GM12878 (cell line): ENCODE data around the gene GANAB. TPM values are rescaled to one million over a fixed set of nuclear protein-coding genes. Genes with fewer than 3 reads are reported as not detected.

ENCODE experiments used
- ATAC-seq: fragments of 200-7000 bp; cut with Tn5 transposase; 3 replicates; pipeline ENCODE4 v1.9.1; 2020; ENCODE audit warnings: mild to moderate bottlenecking, moderate library complexity
- BruUV-seq: library from RNA; stranded (reverse); fragments of 400-500 nt; replicated peaks from 2 replicates; lab custom pipeline; 2021; lab: Mats Ljungman, UMichigan
- CTCF ChIA-PET: fragments of 300-600 bp; sonication (Branson Sonifier 250); formaldehyde crosslinking; extraction: SDS; loops from one replicate; lab custom pipeline; 2021; ENCODE audit warnings: inconsistent platforms; lab: Yijun Ruan, JAX
- POLR2A ChIA-PET: fragments of 350-600 bp; formaldehyde crosslinking; extraction: SDS; loops from one replicate; lab custom pipeline; 2021; ENCODE audit warnings: inconsistent platforms; lab: Charles Lee
- RAD21 ChIA-PET: fragments of 300-600 bp; sonication (Branson Sonifier 250); formaldehyde crosslinking; loops from one replicate; lab custom pipeline; 2023; ENCODE audit warnings: antibody characterized with exemption; ENCODE audit not compliant: unreplicated experiment; lab: Charles Lee
- SMC1A ChIA-PET: fragments of 300-600 bp; sonication (Branson Sonifier 250); formaldehyde crosslinking; loops from one replicate; lab custom pipeline; 2023; ENCODE audit not compliant: unreplicated experiment, uncharacterized antibody; lab: Charles Lee
- DNase-seq: peaks from one replicate; pipeline ENCODE4 v3.0.0-alpha.2; 2011; ENCODE audit warnings: low read depth, low spot score
- FAIRE-seq: peaks from 3 replicates; lab custom pipeline; 2011; peaks lifted over from hg19 to GRCh38; lab: Jason Lieb, UNC
- H2AFZ ChIP-seq: 2 replicates; pipeline ENCODE4 v1.6.0; 2011; ENCODE audit warnings: low read depth, low read length, control low read depth; ENCODE audit not compliant: control insufficient read depth
- H3K27ac ChIP-seq: 2 replicates; pipeline ENCODE4 v1.5.1; 2011; ENCODE audit warnings: control low read depth; ENCODE audit not compliant: control insufficient read depth, insufficient read depth
- H3K27me3 ChIP-seq, 2 experiments: replicated peaks in 1 of 2; 2 replicates each; pipeline versions ENCODE4 v1.6.0 to v1.6.1; 2011; ENCODE audit warnings: low read length in 1 of 2; ENCODE audit not compliant: control insufficient read depth in 2 of 2, insufficient read depth in 2 of 2
- H3K36me3 ChIP-seq, 2 experiments: 2 replicates each; pipeline ENCODE4 v1.5.1; 2011; ENCODE audit warnings: low read length in 1 of 2; ENCODE audit not compliant: control insufficient read depth in 2 of 2, insufficient read depth in 2 of 2
- H3K4me1 ChIP-seq: 2 replicates; pipeline ENCODE4 v1.6.1; 2011; ENCODE audit warnings: mild to moderate bottlenecking, low read length, moderate library complexity, mixed read lengths; ENCODE audit not compliant: control insufficient read depth, insufficient read depth
- H3K4me2 ChIP-seq: 2 replicates; pipeline ENCODE4 v1.6.0; 2011; ENCODE audit warnings: control low read depth; ENCODE audit not compliant: control insufficient read depth, insufficient read depth
- H3K4me3 ChIP-seq: fragments of 200-600 bp; sonication (generic); 2 replicates; pipeline ENCODE4 v1.5.1; 2016
- H3K79me2 ChIP-seq: 2 replicates; pipeline ENCODE4 v1.6.0; 2011; ENCODE audit warnings: low read length; ENCODE audit not compliant: control insufficient read depth, insufficient read depth
- H3K9ac ChIP-seq: 2 replicates; pipeline ENCODE4 v1.8.0; 2011; ENCODE audit warnings: low read length, control low read depth, mixed read lengths; ENCODE audit not compliant: control insufficient read depth, insufficient read depth
- H3K9me3 ChIP-seq: replicated peaks from 3 replicates; pipeline ENCODE4 v1.5.1; 2011; ENCODE audit warnings: mild to moderate bottlenecking, low read length; ENCODE audit not compliant: control insufficient read depth, insufficient read depth
- H4K20me1 ChIP-seq: 2 replicates; pipeline ENCODE4 v1.6.0; 2011; ENCODE audit not compliant: control insufficient read depth, insufficient read depth
- CHD1 ChIP-seq: IDR thresholded peaks from 2 replicates; pipeline ENCODE4 v1.6.1; 2012; ENCODE audit warnings: low read depth, low read length, improper control_type of control experiment
- EGR1 ChIP-seq, 2 experiments: IDR thresholded peaks; 1 replicate in 1 of 2; 2 replicates in 1 of 2; pipeline ENCODE4 v1.6.1; 2011 to 2012; ENCODE audit warnings: low read depth in 2 of 2, low read length in 2 of 2, borderline replicate concordance in 1 of 2, mild to moderate bottlenecking in 1 of 2, moderate library complexity in 1 of 2
- EP300 ChIP-seq, 2 experiments: fragments of 150-350 bp in 1 of 2; IDR thresholded peaks; 2 replicates each; pipeline ENCODE4 v1.6.1; 2011 to 2012; ENCODE audit warnings: low read depth in 2 of 2, low read length in 2 of 2, borderline replicate concordance in 1 of 2, improper control_type of control experiment in 1 of 2, inconsistent platforms in 1 of 2; ENCODE audit not compliant: control insufficient read depth in 1 of 2
- FOS ChIP-seq: IDR thresholded peaks from 3 replicates; pipeline ENCODE4 v1.6.1; 2011; ENCODE audit warnings: borderline replicate concordance; ENCODE audit not compliant: insufficient read length; ENCODE audit errors: extremely low read depth
- IRF4 ChIP-seq: IDR thresholded peaks from 2 replicates; pipeline ENCODE4 v1.6.1; 2011; ENCODE audit warnings: low read depth, low read length
- KAT2A ChIP-seq: conservative IDR thresholded peaks from 2 replicates; pipeline ENCODE4 v1.6.1; 2011; ENCODE audit warnings: low read depth, low read length; ENCODE audit not compliant: control insufficient read depth
- MTA3 ChIP-seq: IDR thresholded peaks from 2 replicates; pipeline ENCODE4 v1.6.1; 2012; ENCODE audit warnings: low read length, inconsistent platforms, borderline replicate concordance
- NFYA ChIP-seq: IDR thresholded peaks from 2 replicates; pipeline ENCODE4 v1.6.1; 2011; ENCODE audit warnings: low read depth, mild to moderate bottlenecking, low read length, improper control_type of control experiment, borderline replicate concordance
- RAD51 ChIP-seq: fragments of 450-650 bp; IDR thresholded peaks from 2 replicates; pipeline ENCODE4 v1.6.1; 2016; ENCODE audit warnings: moderate library complexity, mild to moderate bottlenecking, inconsistent platforms
- RUNX3 ChIP-seq: IDR thresholded peaks from 2 replicates; pipeline ENCODE4 v1.6.1; 2012; ENCODE audit warnings: low read length, inconsistent platforms
- SMAD5 ChIP-seq: IDR thresholded peaks from 2 replicates; pipeline ENCODE4 v1.6.1; 2016; ENCODE audit warnings: antibody characterized with exemption, low read depth
- SP1 ChIP-seq: IDR thresholded peaks from one replicate; pipeline ENCODE4 v1.6.1; 2011; ENCODE audit warnings: low read depth, low read length
- STAT3 ChIP-seq: IDR thresholded peaks from 2 replicates; pipeline ENCODE4 v1.6.1; 2011; ENCODE audit warnings: low read depth, low read length, improper control_type of control experiment
- YY1 ChIP-seq: IDR thresholded peaks from 2 replicates; pipeline ENCODE4 v1.6.1; 2011; ENCODE audit warnings: low read depth, mild to moderate bottlenecking, low read length
- ZNF24 ChIP-seq: fragments of 450-650 bp; IDR thresholded peaks from 2 replicates; pipeline ENCODE4 v1.6.1; 2017; ENCODE audit warnings: antibody characterized with exemption, mild to moderate bottlenecking
- ZNF384 ChIP-seq: IDR thresholded peaks from 2 replicates; pipeline ENCODE4 v1.6.1; 2012; ENCODE audit warnings: low read depth, mild to moderate bottlenecking, low read length, improper control_type of control experiment, borderline replicate concordance
- ZSCAN29 ChIP-seq: fragments of 450-650 bp; IDR thresholded peaks from 2 replicates; pipeline ENCODE4 v1.6.1; 2017; ENCODE audit warnings: mild to moderate bottlenecking, moderate library complexity
- WGBS: methylation state at CpG from one replicate; pipeline ENCODE4 v1.1.6; 2016; ENCODE audit warnings: low lambda C conversion rate; ENCODE audit not compliant: insufficient replicate concordance, insufficient coverage; ENCODE audit errors: missing lambda C conversion rate; 5-methylcytosine and 5-hydroxymethylcytosine counted together
- in situ Hi-C: fragments of 300-500 bp; cut with MboI; formaldehyde crosslinking; loops from 9 replicates; pipeline ENCODE4 v1.14.3; 2018; ENCODE audit warnings: mixed read lengths
- intact Hi-C: fragments of 100-400 bp; cut with micrococcal nuclease; formaldehyde crosslinking; loops from one replicate; pipeline ENCODE4 v1.14.2; 2022; ENCODE audit not compliant: unreplicated experiment
- polyA plus RNA-seq, 11 experiments: library from polyadenylated mRNA; depleted of rRNA in 4 of 11; unstranded in 6 of 11; stranded (reverse) in 5 of 11; fragments of >200 nt; fragmentation: Nextera tagmentation in 4 of 11; fragmentation: Illumina TruSeq in 1 of 11; extraction: Ambion mirVana in 4 of 11; extraction: Trizol in 1 of 11; gene quantifications; 1 replicate in 1 of 11; 2 replicates in 10 of 11; pipeline versions ENCODE4 v1.2.1 to v1.2.3, GENCODE V29; 2011 to 2016; ENCODE audit warnings: inconsistent platforms in 2 of 11, missing spikeins in 2 of 11, low read depth in 1 of 11
- total RNA-seq, 4 experiments: library from RNA; depleted of rRNA in 3 of 4; stranded (reverse); fragments of >200 nt in 3 of 4; fragmentation: Illumina TruSeq in 1 of 4; extraction: Trizol in 1 of 4; gene quantifications; 2 replicates each; pipeline versions ENCODE4 v1.2.1 to v1.2.3, GENCODE V29; 2013 to 2021
- TF ChIP-seq, protein P1 (sequence below): IDR thresholded peaks from 2 replicates; pipeline ENCODE4 v1.6.1; 2011; ENCODE audit warnings: borderline replicate concordance, low read depth, mild to moderate bottlenecking, moderate library complexity, mixed read lengths, low read length; ENCODE audit not compliant: insufficient read depth; ENCODE audit errors: extremely low read length
- TF ChIP-seq, protein P2 (sequence below): fragments of 450-650 bp; IDR thresholded peaks from 2 replicates; pipeline ENCODE4 v1.6.1; 2017; ENCODE audit warnings: borderline replicate concordance
- TF ChIP-seq, protein P3 (sequence below): IDR thresholded peaks from 2 replicates; pipeline ENCODE4 v1.6.1; 2012; ENCODE audit warnings: low read depth, low read length, improper control_type of control experiment
- TF ChIP-seq, protein P4 (sequence below): fragments of 450-650 bp; IDR thresholded peaks from 2 replicates; pipeline ENCODE4 v1.6.1; 2017; ENCODE audit warnings: low read depth, mild to moderate bottlenecking, moderate library complexity

The GANAB gene
- total and polyA plus RNA-seq, 10 of the 15 experiments (the other 5 are each of a cell fraction or from before 2014, with no cell fraction given) = 4.5 to 175 (median 102) TPM

DNA sequence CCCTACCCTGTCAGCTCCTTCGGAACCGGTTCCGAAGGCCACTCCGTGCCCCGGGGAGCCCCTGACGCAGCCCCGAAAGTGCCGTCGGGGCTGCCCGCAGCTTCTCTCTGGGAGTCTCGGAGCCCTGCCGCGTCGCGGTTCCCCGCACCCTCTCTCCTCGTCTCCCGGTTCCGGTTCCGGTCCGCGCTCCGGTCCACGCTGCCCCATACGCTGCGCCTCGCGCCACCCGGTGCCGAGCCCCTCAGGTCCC, 45.4 kb downstream of the GANAB start:
- peaks cover 21 to 36% of the 10 kb centered on the region in 2 experiments for H3K36me3 ChIP-seq
- DNase-seq = no peak
- no peaks in the 10 kb centered on the region for H3K27me3 ChIP-seq
- TF ChIP-seq MTA3 (no peak), SMAD5 (no peak), SP1 (no peak), EP300 (IDR thresholded peaks at IDR 0.05; ENCODE audit: borderline replicate concordance in 1 of 2, control insufficient read depth in 1 of 2, low read depth in 2 of 2, low read length in 2 of 2) (no peak), IRF4 (0 out of 2 replicates have a peak, but pooled peaks have one; percentile 19), ZSCAN29 (no peak), RAD51 (no peak), CHD1 (no peak; the same call in 1 of the 2 replicates), FOS (no peak), RUNX3 (peak; percentile 4; the same call in 1 of the 2 replicates), KAT2A (no peak), EGR1 (IDR thresholded peaks at IDR 0.05; ENCODE audit: borderline replicate concordance in 1 of 2, low read depth in 2 of 2, low read length in 2 of 2) (no peak), ZNF24 (no peak), NFYA (no peak), ZNF384 (no peak), STAT3 (no peak), YY1 (no peak)
- TF ChIP-seq, protein P1, sequence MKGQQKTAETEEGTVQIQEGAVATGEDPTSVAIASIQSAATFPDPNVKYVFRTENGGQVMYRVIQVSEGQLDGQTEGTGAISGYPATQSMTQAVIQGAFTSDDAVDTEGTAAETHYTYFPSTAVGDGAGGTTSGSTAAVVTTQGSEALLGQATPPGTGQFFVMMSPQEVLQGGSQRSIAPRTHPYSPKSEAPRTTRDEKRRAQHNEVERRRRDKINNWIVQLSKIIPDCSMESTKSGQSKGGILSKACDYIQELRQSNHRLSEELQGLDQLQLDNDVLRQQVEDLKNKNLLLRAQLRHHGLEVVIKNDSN = no peak
- TF ChIP-seq, protein P2, sequence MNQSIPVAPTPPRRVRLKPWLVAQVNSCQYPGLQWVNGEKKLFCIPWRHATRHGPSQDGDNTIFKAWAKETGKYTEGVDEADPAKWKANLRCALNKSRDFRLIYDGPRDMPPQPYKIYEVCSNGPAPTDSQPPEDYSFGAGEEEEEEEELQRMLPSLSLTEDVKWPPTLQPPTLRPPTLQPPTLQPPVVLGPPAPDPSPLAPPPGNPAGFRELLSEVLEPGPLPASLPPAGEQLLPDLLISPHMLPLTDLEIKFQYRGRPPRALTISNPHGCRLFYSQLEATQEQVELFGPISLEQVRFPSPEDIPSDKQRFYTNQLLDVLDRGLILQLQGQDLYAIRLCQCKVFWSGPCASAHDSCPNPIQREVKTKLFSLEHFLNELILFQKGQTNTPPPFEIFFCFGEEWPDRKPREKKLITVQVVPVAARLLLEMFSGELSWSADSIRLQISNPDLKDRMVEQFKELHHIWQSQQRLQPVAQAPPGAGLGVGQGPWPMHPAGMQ = no peak
- TF ChIP-seq, protein P3, sequence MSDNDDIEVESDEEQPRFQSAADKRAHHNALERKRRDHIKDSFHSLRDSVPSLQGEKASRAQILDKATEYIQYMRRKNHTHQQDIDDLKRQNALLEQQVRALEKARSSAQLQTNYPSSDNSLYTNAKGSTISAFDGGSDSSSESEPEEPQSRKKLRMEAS = 0 out of 2 replicates have a peak, but pooled peaks have one; percentile 28
- TF ChIP-seq, protein P4, sequence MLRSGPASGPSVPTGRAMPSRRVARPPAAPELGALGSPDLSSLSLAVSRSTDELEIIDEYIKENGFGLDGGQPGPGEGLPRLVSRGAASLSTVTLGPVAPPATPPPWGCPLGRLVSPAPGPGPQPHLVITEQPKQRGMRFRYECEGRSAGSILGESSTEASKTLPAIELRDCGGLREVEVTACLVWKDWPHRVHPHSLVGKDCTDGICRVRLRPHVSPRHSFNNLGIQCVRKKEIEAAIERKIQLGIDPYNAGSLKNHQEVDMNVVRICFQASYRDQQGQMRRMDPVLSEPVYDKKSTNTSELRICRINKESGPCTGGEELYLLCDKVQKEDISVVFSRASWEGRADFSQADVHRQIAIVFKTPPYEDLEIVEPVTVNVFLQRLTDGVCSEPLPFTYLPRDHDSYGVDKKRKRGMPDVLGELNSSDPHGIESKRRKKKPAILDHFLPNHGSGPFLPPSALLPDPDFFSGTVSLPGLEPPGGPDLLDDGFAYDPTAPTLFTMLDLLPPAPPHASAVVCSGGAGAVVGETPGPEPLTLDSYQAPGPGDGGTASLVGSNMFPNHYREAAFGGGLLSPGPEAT = no peak

More for the DNA sequence above, 45.4 kb downstream of the GANAB start:
- Histone ChIP-seq H3K9me3 (no peaks in the 10 kb centered on the region), H4K20me1 (no peaks in the 10 kb centered on the region; the same call in 1 of the 2 replicates), H3K4me2 (peak overlapping the region; percentile 99), H3K79me2 (peaks cover 40% of the 10 kb centered on the region), H3K4me1 (peaks cover 19% of the 10 kb centered on the region), H3K4me3 (peak overlapping the region; percentile 91), H3K9ac (peak overlapping the region; percentile 99), H2AFZ (peak overlapping the region; percentile 13), H3K27ac (peak overlapping the region; percentile 97)
- in situ Hi-C loops = no loop called here
- ChIA-PET SMC1A (interaction anchor here (0.6 to 3.1 kb wide), 8 partner anchors 9 to 109 kb away, joined by 3 to 30 read pairs (median 4); partner anchors contain the start of genes B3GAT3, C11orf98 and TUT1), POLR2A (interaction anchor here (0.6 to 2.4 kb wide), 20 partner anchors 9 to 1632 kb away, joined by 3 to 30 read pairs (median 6); partner anchors contain the start of genes B3GAT3, C11orf98, CSKMT and EEF1G), CTCF (interaction anchor here (1.0 to 2.7 kb wide), 8 partner anchors 9 to 206 kb away, joined by 3 to 27 read pairs (median 4); partner anchors contain the start of genes B3GAT3, EEF1G and TUT1), RAD21 (interaction anchor here (0.9 to 3.9 kb wide), 9 partner anchors 9 to 280 kb away, joined by 3 to 36 read pairs (median 4); partner anchors contain the start of genes B3GAT3, C11orf98, CSKMT and GANAB)
- no TSS peak for BruUV-seq
- intact Hi-C loops = loop anchor here (5.0 kb wide), 2 partner anchors 106 to 126 kb away; partner anchors contain the start of genes BSCL2, GNG3, HNRNPUL2 and TTC9C
- FAIRE-seq = peak; percentile 47
- under 1% methylated on average over 18 of the region's 30 CpGs for WGBS
- peak; percentile 18 for ATAC-seq
